Measurements from ENCODE around the gene DGCR2.
"Not testable (repeated sequence)": the region's sequence is repeated elsewhere in the genome, so short reads cannot be mapped to it uniquely, and the experiment has no call there.

Gene DGCR2

GRCh38 chr22:19080853-19081252 lies 41.4 kb downstream of the DGCR2 start:
- no peak for DNase-seq

DNA sequence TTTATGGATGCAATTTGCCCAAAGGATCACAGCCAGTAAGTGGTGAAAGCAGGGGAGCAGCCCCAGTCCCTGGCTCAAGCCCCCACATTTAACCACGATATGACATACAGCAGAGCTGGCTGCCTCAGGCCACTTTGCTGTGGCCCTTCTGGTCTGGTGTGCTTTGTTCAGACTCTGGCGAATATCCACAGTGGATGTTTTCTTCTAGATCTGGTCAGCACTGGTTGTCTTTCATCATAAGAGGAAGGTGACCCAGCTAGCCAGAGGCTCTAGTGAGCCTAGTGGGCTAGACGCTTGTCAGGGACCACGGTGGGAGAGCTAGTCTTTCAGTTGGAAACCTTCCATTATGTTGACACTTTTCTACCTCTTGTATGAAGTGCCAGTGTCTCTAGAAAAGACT lies 42.5 kb downstream of the DGCR2 start:
- DNase-seq: no peak

DNA sequence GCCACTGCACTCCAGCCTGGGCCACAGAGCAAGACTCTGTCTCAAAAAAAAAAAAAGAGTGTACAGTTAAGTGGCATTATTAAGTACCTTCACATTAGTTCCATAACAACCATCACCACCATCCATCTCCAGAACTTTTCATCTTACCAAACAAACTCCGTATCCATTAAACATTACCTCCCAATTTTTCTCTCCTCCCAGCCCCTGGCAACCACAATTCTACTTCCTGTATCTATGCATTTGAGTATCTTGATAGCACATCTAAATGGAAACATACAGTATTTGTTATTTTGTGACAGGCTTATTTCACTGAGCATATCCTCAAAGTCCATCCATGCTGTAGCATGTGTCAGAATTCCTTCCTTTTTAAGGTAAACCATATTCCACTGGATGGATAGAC lies 46.8 kb downstream of the DGCR2 start:
- DNase-seq: no peak

DNA sequence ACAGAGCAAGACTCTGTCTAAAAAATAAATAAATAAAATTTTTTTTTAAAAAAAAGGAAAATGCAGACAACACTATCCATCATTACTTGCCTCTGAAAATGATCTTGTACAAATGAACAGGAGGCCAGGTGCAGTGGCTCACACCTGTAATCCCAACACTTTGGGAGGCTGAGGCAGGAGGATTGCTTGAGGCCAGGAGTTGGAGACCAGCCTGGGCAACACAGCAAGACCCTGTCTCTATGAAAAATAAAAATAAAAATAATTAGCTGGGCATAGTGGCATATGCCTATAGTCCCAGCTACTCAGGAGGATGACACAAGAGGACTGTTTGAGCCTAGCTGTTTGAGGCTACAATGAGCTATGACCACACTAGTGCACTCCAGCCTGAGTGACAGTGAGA lies 49.4 kb downstream of the DGCR2 start:
- DNase-seq: not testable (repeated sequence)

DNA sequence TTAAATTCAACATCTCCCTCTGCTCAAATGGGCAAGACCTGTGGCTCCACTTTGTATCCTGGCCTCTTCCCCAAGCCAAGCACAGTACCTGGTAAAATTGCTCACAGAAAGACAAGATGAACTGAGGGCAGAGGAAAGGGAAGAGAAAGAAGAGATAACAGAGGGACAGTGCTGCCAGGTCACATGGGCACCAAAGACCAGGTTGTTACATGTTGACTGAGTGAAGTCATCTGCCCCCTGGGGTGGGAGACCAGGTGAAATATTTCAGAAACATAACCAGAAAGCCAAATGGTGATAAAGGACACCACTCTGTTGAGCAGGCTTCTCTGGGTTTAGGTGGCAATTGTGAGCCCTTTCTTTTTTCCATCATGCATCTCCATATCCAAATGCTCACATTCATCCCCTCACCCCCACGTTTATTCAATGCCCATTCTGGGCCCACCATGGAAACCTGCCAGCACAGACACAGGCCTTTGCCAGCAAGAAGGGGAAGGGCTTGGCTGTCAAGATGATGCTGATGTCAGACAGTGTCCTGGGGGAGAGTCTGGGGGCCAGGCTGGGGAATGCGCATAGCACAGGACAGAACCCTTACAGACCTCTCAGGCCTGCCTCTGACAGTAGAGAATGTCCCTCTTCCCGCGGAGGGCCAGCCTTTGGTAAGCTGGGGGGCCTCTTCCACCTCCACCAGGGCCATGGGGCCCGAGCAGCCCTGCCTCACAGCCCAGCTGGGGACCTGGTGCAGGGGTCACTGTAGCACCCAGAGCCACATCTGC lies 51.6 kb downstream of the DGCR2 start:
- no peak for DNase-seq

DNA sequence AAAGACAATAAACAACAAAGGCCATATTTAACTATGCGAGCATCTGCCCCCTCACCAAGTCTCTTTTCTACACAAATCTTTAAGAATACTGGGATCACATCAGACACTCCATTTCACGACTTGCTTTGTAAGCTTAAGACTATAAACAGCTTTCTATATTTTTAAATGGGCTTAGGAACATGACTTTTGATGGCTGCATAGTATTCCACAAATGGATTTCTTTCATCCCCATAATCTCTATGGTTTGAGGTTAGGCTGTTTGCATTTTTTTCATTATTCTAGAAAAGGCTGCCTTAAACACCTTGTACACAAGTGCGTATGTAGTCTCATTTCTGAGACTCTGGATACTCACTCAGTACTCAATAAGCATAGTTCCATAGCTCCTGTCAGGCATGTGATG lies 52.8 kb downstream of the DGCR2 start:
- DNase-seq: no peak

DNA sequence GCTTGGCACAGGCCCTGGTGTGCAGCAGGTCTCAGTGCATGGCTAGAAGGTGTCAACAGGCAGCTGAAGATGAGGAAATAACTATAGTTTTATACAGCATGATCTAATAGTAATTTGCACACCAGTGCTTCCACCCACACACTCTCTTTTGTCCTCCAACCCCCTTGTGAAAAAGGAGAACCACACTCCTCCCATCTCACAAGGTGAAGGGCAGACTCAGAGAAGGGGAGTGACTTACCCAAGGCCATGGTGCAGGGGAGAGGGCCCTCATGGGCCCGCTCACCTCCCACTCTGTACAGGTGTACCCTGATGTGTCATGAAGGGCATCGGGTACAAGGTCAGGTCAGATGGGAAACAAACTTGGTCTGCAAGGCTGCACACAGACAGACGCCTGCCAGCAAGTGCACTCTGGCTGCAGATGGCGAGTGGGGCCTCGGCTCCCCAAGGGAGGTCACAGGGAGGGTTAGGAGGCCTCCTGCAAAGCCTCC lies 53.4 kb downstream of the DGCR2 start:
- DNase-seq: no peak

DNA sequence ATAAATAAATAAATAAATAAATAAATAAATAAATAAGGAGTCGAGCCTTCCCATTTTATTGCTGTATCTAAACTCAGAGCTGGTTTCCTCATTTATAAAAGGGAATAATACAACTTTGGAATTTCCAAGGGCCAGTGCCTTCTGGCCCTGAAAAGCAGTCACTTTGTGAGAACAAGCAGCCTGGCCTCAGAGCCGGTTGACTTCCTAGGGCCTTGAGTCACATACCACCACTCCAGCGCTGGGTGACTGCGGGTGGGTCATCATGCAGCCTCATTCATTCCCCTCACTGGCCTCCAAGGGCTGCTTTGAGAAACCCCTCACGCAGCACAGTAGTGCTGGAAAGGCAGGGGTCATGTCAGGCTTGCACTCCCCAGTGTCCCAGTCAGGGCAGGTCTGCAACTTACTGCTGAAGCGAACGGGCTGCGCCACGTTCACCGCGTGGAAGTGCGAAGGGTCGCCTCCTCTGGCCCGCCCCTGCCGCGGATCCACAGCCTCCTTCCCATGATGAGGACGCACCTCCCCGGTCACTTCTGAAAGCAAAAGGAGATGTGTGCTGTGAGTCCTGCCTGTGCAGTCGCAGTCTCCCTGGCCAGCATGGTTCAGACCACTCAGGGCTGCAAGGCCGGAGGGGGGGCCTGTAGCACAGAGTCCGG lies 54.4 kb downstream of the DGCR2 start:
- DNase-seq: no peak

- DNase-seq: no peak
These were observed 55.5 kb downstream of the DGCR2 start for GRCh38 chr22:19066531-19067271.

GRCh38 chr22:19065929-19066328 lies 56.3 kb downstream of the DGCR2 start:
- DNase-seq: no peak

DNA sequence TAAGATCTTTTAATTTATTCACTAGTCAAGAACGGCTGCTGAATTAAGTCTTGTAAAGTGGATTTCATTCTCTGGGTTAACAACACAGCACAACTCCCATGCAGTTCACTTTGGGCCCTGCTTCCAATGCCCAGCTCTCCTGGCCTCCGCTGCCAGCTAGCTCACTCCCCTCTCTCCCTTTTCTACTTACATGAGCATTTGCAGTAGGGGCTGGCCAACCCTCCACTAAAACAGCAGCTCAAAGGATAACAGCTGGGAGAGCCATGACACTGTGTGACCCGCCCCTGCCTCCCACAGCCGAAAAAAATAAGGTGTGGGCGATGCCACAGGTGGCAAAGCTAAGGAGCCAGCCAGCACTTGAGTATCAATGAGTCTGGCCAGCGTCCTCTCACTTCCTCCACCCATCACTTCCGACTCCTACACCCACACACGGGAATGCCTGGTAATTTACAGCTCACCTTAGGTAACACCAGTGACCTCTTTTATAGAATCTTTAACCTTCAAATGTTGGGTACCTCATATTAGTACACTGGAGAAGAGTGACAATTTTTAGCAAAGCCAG lies 56.8 kb downstream of the DGCR2 start:
- no peak for DNase-seq

DNA sequence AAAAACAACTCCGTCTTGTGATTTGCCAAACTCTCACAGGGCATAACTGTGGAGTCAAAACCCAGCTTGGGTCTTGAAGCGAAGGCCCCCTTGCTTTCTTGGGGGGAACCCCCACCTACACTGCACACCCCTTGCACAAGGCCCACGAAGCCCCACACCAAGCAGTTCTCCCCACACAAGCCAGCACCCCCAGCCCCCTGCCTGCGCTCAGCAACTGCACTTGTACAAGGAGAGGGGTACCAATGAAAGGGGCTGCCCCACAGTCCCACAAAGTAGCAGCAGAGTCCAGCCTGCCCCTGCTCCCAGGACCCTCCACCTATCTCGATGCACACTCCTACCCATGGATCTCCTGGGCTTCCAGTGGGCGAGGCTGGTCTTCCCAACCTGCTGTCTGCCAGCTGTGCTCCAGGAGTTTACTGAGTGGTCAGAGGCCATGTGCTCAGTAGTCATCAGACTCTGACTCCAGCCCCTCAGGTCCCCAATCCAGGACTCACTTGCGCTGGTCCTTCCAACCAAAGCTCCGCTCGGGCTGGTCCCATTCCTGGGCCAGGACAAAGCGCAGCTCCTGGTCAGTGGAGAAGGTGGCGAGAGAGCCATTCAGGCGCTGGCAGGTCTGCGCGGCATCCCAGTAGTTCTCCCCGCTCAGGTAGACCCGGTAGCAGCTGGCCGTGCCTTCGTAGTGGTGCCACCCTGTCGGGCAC lies 57.7 kb downstream of the DGCR2 start:
- DNase-seq: no peak

- DNase-seq: no peak
These were observed 58.4 kb downstream of the DGCR2 start for GRCh38 chr22:19063581-19064353.

GRCh38 chr22:19062943-19063308 lies 59.3 kb downstream of the DGCR2 start:
- DNase-seq: no peak

- no peak for DNase-seq
These were observed 59.9 kb downstream of the DGCR2 start for GRCh38 chr22:19062139-19062942.

DNA sequence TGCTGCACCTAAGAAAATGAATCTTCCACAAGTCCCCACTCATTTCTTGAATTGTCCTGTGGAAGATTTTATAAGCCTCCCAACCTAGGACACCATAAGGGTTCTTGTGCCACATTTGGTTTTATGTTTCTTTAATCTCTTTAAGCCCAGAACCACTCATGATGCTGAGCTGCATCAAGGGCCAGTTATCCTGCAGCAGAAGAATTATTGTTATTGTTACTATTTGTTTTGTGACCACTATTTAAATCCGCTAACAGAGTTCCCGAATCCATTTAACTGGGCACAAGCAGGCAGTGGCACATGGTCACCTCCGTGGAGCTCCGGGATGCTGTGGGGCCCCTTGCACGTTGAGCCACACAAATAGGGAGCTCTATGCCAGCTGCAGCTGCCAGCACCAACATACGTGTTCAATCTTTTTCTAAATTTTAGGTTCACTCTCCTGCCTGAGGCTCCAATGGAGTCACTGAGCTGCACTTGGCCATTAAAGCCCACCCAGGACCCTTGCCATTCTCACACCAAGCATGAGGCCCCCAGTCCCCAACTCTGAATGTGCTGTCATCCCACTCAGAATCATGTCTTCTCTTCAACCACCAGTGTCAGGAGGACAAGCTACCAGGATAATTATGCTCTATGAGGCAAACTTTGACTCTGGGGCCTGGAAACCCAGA lies 60.6 kb downstream of the DGCR2 start:
- no peak for DNase-seq

DNA sequence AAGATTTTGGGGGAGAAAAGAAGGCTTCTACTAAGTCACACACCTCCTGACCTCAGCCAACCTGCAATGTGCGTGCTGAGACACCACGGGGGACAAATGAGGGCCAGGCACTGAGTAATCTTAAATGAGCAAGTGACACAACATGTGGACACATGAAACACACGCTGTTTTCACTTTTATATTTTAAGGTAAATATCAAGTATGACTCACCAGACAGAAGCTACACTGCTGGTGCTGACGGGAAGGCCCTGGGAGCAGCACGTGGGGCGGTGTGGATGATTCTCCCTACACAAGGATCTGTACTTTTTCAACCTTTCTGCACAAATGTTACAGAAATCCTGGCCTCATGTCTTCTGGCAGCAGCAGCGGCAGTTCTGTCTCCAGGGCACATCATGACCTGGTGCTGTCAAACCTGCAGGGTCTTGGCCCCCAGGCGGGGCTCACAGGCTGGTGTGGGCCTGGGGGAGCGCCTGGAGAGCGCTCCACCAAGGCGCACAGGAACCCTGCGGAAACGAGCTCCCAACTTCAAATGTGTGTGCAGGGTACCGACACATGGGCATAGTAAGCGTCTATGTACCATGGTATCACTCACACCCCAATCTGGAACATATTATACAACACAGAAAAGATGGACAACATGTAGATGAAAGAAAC lies 61.7 kb downstream of the DGCR2 start:
- no peak for DNase-seq

GRCh38 chr22:19059481-19060278 lies 62.5 kb downstream of the DGCR2 start:
- no peak for DNase-seq
